ENCODE results near the gene PPFIA1. TPM values are rescaled to one million over a fixed set of nuclear protein-coding genes. Genes with fewer than 3 reads are reported as not detected.

The PPFIA1 gene
- polyA plus RNA-seq, 2 of the 4 experiments (the other 2 are of a cell fraction) = 23.3 to 45.6 TPM

DNA sequence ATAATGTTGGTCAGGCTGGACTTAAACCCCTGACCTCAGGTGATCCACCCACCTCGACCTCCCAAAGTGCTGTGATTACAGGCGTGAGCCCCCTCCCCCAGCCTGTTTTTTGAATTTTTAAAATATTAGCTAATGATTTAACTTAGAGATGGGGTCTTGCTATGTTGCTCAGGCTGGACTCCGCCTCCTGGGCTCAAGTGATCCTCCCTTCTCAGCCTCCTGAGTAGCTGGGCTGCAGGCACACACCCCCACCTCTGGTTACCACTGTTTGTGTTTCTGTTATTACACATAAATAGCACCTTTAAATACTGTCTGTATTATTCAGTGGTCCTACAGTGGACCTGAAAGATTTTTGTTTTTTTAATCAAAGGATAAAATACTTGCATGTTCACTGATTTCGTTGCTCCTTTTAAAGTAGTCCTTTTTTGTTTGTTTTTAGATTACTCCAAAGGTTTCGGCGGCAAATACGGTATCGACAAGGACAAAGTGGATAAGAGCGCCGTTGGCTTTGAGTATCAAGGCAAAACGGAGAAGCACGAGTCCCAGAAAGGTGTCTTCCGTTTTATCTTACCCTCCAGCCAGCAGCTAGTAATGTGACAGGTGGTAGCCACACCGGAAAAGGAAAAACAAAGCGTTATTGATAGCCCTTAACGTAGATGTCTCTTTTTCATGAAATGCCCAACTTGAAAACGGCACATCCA is 149.0 kb downstream of the PPFIA1 start:
- WGBS (ENCODE audit: missing lambda C conversion rate) = 88% methylated on average over 17 of the region's 17 CpGs
- DNase-seq (ENCODE audit: low read depth in 1 of 2, low spot score in 1 of 2) (no peak), ATAC-seq (no peak), FAIRE-seq (no peak)
- H3K4me1 ChIP-seq = no peaks in the 10 kb centered on the region
- no peaks in the 10 kb centered on the region for H3K9me3 ChIP-seq
- ChIA-PET POLR2A (no interaction called here), CTCF (interaction anchor here (0.6 kb wide), 1 partner anchor 27 kb away, joined by 3 read pairs; no protein-coding TSS in a partner anchor)
- H3K27ac ChIP-seq = no peak overlapping the region
- no peak overlapping the region for H3K4me2 ChIP-seq
- no peak overlapping the region for H3K4me3 ChIP-seq
- TF ChIP-seq HOXB13 (CRISPR knock-in tag; IDR thresholded peaks at IDR 0.05; ENCODE audit: low read depth) (no peak), CHD4 (IDR thresholded peaks at IDR 0.05; ENCODE audit: borderline replicate concordance) (no peak), HEYL (CRISPR knock-in tag; IDR thresholded peaks at IDR 0.05) (no peak), RFX5 (IDR thresholded peaks at IDR 0.05) (no peak), RARB (CRISPR knock-in tag; IDR thresholded peaks at IDR 0.05) (no peak), RCOR1 (IDR thresholded peaks at IDR 0.05; ENCODE audit: low read depth, low read length) (no peak), KDM1A (IDR thresholded peaks at IDR 0.05; ENCODE audit: low read depth) (no peak), SREBF2 (IDR thresholded peaks at IDR 0.05) (no peak)

GRCh38 chr11:70420008-70420464 is 149.5 kb downstream of the PPFIA1 start:
- TF ChIP-seq KDM5A (IDR thresholded peaks at IDR 0.05) = no peak
- no peaks in the 10 kb centered on the region for H3K4me1 ChIP-seq
- no peak overlapping the region for H3K27ac ChIP-seq
- WGBS (ENCODE audit: missing lambda C conversion rate) = 77% methylated on average over 14 of the region's 14 CpGs
- H3K4me3 ChIP-seq = no peak overlapping the region
- FAIRE-seq (no peak), ATAC-seq (no peak), DNase-seq (ENCODE audit: low read depth in 1 of 2, low spot score in 1 of 2) (no peak)
- no peaks in the 10 kb centered on the region for H3K9me3 ChIP-seq
- H3K4me2 ChIP-seq = no peak overlapping the region
- POLR2A ChIA-PET = no interaction called here
- CTCF ChIA-PET = interaction anchor here (0.6 kb wide), 1 partner anchor 27 kb away, joined by 3 read pairs; no protein-coding TSS in a partner anchor

DNA sequence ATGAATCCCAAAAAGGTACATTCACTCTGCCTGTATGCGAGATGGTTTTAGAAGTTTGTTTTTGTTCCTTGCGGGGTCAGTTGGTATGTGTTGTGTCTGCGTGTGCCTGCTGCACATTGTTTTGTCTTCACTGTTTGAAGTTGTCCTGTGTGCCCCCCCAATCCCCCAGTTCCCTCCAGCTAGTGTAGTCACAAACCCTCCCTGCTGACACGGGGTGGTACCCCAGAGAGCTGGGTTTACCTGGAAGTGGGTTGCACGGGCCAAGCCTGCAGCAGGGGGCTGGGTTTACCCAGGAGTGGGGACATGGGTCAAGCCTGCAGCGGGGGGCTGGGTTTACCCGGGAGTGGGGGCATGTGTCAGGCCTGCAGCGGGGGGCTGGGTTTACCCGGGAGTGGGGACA is 150.0 kb downstream of the PPFIA1 start:
- FAIRE-seq (no peak), DNase-seq (ENCODE audit: low read depth in 1 of 2, low spot score in 1 of 2) (no peak), ATAC-seq (no peak)
- no peak for TF ChIP-seq HOXB13 (CRISPR knock-in tag; IDR thresholded peaks at IDR 0.05; ENCODE audit: low read depth)
- TF ChIP-seq MYC (IDR thresholded peaks at IDR 0.05; ENCODE audit: borderline replicate concordance, low read length) = no peak
- ChIA-PET POLR2A (no interaction called here), CTCF (no interaction called here)
- Histone ChIP-seq H3K9me3 (no peaks in the 10 kb centered on the region), H3K4me2 (no peak overlapping the region), H3K4me1 (no peaks in the 10 kb centered on the region), H3K27ac (no peak overlapping the region), H3K4me3 (no peak overlapping the region)
- 93% methylated on average over 4 of the region's 9 CpGs for WGBS (ENCODE audit: missing lambda C conversion rate)

DNA sequence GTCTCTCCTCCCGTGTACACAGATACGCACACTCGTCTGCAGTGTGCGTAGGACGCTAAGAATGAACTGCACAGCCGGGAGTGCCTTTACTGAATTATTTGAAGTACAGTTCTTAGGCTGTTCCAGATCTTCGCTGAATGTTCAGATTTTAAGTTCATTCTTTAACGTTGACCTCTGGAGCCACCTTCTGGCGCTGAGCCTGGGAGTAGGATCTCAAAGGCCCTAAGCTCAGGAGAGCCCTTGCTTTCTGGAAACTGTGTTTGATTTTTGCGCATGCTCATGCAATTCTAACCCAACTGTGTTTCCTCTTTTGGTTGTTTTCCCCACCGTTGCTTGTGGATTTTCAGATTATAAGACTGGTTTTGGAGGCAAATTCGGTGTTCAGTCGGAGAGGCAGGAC is 150.6 kb downstream of the PPFIA1 start:
- no peak overlapping the region for H3K27ac ChIP-seq
- ChIA-PET CTCF (no interaction called here), POLR2A (no interaction called here)
- ATAC-seq = no peak
- H3K4me1 ChIP-seq = no peaks in the 10 kb centered on the region
- H3K9me3 ChIP-seq = no peaks in the 10 kb centered on the region
- no peak for DNase-seq (ENCODE audit: low read depth in 1 of 2, low spot score in 1 of 2)
- H3K4me2 ChIP-seq = no peak overlapping the region
- no peak for FAIRE-seq
- no peak overlapping the region for H3K4me3 ChIP-seq
- WGBS (ENCODE audit: missing lambda C conversion rate) = 92% methylated on average over 13 of the region's 13 CpGs
- TF ChIP-seq HES2 (IDR thresholded peaks at IDR 0.05) (no peak), TFCP2L1 (CRISPR knock-in tag; IDR thresholded peaks at IDR 0.05) (no peak), CHD2 (IDR thresholded peaks at IDR 0.05; ENCODE audit: low read length, partially characterized antibody) (no peak), RNF2 (IDR thresholded peaks at IDR 0.05; ENCODE audit: borderline replicate concordance, low read depth) (no peak), MYC (IDR thresholded peaks at IDR 0.05; ENCODE audit: borderline replicate concordance, low read length) (no peak), CBX8 (IDR thresholded peaks at IDR 0.05) (no peak), ZNF302 (CRISPR knock-in tag; IDR thresholded peaks at IDR 0.05) (no peak), CHD4 (IDR thresholded peaks at IDR 0.05; ENCODE audit: borderline replicate concordance) (no peak), HOXA7 (CRISPR knock-in tag; IDR thresholded peaks at IDR 0.05) (no peak), KDM5A (IDR thresholded peaks at IDR 0.05) (no peak), SREBF2 (IDR thresholded peaks at IDR 0.05) (no peak), EHMT2 (IDR thresholded peaks at IDR 0.05; ENCODE audit: low read depth) (no peak), PHF8 (IDR thresholded peaks at IDR 0.05; ENCODE audit: borderline replicate concordance, low read depth) (no peak)
- TF ChIP-seq, protein P1, sequence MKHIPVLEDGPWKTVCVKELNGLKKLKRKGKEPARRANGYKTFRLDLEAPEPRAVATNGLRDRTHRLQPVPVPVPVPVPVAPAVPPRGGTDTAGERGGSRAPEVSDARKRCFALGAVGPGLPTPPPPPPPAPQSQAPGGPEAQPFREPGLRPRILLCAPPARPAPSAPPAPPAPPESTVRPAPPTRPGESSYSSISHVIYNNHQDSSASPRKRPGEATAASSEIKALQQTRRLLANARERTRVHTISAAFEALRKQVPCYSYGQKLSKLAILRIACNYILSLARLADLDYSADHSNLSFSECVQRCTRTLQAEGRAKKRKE (CRISPR knock-in tag; IDR thresholded peaks at IDR 0.05; ENCODE audit: low read depth) = no peak
